ENCODE measurements around the gene PCBP3.
"Not testable (repeated sequence)": the region's sequence is repeated elsewhere in the genome, so short reads cannot be mapped to it uniquely, and the experiment has no call there.

The PCBP3 gene

GRCh38 chr21:45875416-45875760 lies 231.9 kb downstream of the PCBP3 start:
- no peak for DNase-seq (ENCODE audit: low read depth)

DNA sequence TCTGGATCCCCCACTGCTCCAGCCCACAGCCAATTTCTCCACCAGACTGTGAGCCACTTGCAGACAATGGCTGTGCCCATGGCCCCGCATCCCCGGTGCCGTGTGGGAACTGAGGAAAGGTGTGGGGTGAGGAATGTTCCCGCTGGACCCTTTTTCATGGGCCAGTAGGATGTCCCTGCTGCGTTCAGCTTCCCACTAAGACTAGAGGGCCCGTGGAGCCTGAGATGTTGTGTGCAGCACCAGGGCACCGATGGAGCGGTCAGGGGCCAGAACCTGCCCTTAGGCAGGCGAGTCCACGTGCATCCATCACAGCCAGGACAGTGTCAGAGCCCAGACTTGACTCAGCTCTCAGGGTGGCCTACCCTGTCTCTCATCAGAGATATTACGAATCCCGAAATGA lies 232.4 kb downstream of the PCBP3 start:
- DNase-seq (ENCODE audit: low read depth): no peak

- peak; percentile 62 for DNase-seq (ENCODE audit: low read depth)
Measured at GRCh38 chr21:45876381-45877170, 233.1 kb downstream of the PCBP3 start.

DNA sequence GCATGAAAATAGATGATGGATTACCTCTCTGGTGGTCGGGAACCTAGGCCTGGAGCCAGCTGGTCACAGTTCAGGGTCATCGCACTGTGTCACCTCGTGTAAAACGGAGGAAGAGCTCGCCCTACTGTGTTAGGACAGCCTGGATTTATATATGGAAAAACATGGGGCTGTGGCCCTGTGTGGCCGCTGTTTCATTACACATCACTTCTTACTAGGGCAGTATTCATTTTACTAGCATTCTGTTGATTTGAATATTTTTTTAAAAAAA lies 233.6 kb downstream of the PCBP3 start:
- DNase-seq (ENCODE audit: low read depth): no peak

DNA sequence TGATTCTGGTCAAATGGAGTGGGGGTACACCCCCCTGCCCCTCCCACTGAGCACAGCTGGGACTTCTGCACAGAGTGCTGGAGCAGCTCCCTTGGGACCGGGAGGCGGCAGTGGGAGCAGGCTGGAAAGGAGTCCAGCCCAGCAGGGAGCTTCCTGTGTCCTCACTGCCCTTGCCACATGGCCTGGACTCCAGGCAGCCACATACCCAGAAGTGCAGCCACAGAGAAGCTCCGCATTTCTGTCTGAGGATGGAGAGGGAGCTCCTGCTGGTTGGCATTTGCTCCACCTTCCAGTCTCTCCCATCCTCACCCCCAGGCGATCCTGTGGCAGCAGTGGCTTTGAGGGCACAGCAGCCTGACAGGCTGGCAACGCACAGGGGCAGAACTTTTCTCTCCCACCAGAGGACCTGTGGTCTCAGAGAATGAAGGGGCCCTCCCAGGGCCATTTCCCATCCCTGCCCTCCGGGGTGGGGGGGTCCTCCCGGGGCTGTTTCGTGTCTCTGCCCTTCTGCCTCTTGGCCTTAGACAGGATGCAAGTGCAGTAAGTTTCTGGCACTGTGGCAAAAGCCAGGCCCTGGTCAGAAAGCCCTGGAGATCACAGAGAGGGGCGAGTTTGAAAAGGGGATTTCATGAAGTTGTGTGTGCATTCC lies 234.4 kb downstream of the PCBP3 start:
- peak; percentile 62 for DNase-seq (ENCODE audit: low read depth)

DNA sequence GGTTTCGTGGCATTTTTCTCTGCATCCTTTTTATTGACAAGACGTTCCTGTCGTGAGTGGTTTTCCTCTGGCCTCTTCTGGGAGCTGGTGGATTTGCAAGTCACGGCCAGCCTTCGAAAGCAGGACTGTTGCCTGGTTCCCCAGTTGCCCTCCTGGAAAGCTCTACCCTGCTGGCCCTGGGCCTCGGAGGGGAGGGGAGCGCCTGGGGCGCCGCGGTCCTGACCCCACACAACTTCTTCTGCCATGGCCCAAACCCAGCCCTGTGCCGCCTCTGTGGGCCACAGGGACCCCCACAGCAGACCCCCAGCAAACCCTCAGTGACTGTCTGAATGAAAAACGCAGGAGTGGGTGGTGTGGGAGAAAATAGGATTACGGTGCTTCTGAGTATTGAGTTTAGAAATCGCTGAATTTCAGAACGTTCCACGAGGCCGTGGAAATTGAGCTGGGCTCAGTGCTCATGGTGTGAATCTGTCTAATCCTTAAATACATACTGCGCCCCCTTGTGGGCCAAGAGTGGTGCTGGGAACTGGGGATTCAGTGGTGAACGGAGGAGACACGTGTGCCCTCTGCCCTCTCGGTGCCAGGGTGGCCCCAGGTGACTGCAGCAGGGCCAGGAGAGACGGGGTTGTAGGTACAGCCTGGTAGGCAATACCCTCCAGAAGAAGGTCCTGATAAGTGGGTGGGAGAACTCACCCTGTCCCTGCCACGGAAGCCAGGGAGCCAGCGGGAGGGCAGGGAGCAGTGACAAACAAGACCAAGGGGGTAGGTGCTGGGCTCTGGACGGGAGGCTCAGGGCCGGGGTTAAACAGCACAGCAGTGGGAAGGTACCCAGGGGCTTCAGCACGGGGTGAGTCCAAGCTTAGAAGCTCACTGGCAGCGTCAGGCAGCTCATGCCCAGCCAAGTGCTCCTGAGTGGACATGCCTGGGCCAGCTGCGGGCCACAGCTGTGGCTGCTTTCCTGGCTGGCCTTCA lies 236.9 kb downstream of the PCBP3 start:
- DNase-seq (ENCODE audit: low read depth): peak; percentile 77

DNA sequence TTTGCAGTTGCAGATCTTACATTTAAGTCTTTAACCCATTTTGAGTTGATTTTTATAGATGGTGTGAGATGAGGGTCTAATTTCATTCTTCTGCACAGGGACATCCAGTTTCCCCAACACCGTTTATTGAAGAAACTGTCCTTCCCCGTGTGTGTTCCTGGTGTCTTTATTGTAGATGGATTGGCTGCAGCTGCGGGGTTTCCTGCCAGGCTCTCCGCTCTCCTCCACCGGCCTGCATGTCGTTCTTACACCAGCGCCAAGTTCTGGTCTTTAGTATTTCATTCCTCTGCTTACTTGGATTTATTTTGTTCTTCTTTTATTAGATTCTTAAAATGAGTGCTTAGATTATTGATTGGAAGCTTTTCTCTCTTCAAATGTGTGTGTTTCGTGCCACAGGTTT lies 239.1 kb downstream of the PCBP3 start:
- DNase-seq (ENCODE audit: low read depth): no peak

DNA sequence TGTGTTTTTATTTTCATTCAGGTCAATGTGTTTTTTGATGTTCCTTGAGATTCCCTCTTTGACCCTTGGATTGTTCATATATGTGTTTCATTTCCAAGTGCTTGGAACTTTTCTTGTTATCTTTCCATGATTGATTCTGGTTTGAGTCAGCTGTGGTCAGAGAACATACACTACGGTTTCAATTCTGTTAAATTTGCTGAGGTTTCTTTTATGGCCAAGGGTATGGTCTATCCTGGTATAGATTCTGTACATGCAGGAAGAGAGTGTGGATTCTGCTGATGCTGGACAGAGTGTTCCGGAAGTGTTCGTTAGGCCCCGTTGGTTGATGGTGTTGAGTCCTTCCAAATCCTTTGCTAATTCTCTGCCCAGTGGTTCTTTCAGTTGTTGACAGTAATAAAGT lies 239.6 kb downstream of the PCBP3 start:
- DNase-seq (ENCODE audit: low read depth): no peak

DNA sequence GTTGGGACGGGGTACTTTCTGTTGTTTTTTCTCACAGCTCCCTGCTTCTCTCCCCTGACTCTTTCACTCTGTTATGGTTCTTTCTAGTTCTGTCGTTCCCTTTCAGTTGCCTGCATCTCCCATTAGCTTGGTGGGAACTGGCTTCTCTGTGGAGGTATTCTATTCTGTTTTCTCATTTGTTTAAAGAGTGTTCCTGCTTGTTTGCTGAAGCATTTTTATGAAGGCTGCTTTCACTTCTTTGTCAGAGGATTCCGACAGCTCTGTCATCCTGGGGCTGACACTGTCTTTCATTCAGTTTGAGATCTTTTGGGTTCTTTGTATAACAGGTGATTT lies 242.0 kb downstream of the PCBP3 start:
- DNase-seq (ENCODE audit: low read depth): no peak

DNA sequence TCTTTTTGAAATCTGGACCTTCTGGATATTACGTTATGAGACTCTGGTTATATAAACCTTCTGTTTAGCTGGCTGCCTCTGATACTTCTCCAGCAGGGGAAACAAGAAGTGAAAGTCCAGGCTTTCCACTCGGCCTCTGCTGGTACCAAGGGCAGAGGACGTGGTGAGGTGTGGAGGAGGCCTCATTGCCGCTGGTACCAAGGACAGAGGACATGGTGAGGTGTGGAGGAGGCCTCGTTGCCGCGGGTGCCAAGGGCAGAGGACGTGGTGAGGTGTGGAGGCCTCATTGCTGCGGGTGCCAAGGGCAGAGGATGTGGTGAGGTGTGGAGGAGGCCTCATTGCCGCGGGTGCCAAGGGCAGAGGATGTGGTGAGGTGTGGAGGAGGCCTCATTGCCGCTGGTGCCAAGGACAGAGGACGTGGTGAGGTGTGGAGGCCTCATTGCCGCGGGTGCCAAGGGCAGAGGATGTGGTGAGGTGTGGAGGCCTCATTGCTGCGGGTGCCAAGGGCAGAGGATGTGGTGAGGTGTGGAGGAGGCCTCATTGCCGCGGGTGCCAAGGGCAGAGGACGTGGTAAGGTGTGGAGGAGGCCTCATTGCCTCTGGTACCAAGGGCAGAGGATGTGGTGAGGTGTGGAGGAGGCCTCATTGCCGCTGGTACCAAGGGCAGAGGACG lies 242.5 kb downstream of the PCBP3 start:
- not testable (repeated sequence) for DNase-seq (ENCODE audit: low read depth)

- DNase-seq (ENCODE audit: low read depth): no peak
Measured at GRCh38 chr21:45886610-45887026, 243.1 kb downstream of the PCBP3 start.

- DNase-seq (ENCODE audit: low read depth): peak; percentile 19
Measured at GRCh38 chr21:45887120-45887611, 243.6 kb downstream of the PCBP3 start.

- DNase-seq (ENCODE audit: low read depth): no peak
Measured at GRCh38 chr21:45887788-45888187, 244.3 kb downstream of the PCBP3 start.

GRCh38 chr21:45888386-45889009 lies 245.0 kb downstream of the PCBP3 start:
- DNase-seq (ENCODE audit: low read depth): no peak

GRCh38 chr21:45889256-45889655 lies 245.7 kb downstream of the PCBP3 start:
- DNase-seq (ENCODE audit: low read depth): no peak

DNA sequence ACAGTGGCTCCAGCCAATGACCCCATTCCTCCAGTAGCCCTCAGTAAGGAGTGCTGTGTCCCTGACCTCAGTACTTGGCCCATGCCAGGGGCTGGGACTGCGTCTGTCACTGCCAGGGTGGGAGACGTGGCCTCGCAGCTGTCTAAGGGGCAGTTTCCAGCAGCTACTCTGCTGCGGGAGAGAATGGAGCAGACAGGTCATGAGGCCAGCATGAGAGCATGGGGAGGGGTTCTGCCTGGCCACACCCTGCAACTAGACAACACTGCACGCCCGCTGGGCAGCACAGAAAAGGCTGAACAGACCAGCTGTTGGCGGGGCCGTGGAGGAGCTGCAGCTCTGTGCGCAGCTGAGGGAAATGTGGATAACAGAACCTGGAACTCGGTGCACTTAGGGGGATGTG lies 246.4 kb downstream of the PCBP3 start:
- no peak for DNase-seq (ENCODE audit: low read depth)

DNA sequence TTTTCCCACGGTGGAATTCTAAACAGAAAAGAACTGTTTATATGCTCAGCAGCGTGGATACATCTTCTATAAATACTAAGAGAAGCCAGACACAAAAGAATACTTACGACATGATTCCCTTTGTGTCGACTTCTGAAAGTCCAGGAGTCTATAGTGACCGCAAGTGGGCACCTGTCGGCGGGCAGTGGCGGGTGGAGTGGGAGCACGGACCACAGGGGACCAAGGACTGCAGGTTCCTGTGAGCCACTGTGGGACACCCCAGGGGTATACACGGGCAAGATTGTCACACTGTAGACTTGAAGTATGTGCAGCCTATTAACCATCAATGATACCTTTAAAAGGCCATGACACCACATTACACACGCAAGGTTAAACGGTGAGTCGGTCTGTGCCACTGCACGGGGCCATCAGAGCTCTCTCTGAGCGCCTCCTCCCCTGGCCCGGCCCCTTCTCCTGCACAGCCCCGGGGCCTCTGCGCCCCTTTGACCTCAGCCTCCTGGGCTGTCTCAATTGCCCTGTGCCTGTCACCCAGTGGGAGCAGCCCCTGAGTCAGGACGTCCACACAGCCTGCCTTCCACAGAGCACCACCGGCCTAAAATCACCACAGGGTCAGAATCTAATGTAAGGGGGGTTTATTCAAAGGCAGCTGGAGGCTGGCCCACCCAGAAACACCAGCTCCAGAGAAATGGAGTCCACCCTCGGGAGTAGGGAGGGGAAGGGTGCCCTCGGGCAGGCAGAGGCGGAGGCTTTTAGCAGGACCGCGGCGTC lies 248.0 kb downstream of the PCBP3 start:
- DNase-seq (ENCODE audit: low read depth): no peak

GRCh38 chr21:45892156-45892915 lies 248.8 kb downstream of the PCBP3 start:
- DNase-seq (ENCODE audit: low read depth): no peak

GRCh38 chr21:45892916-45893739 lies 249.6 kb downstream of the PCBP3 start:
- no peak for DNase-seq (ENCODE audit: low read depth)
